Femur (tissue), 1 donor: Measurements from ENCODE around the gene KCNA1.
"Not testable (repeated sequence)": the region's sequence is repeated elsewhere in the genome, so short reads cannot be mapped to it uniquely, and the experiment has no call there.

Source experiments
- DNase-seq: peaks from one replicate; pipeline ENCODE4 v3.0.0-alpha.2; 2017

KCNA1 gene

DNA sequence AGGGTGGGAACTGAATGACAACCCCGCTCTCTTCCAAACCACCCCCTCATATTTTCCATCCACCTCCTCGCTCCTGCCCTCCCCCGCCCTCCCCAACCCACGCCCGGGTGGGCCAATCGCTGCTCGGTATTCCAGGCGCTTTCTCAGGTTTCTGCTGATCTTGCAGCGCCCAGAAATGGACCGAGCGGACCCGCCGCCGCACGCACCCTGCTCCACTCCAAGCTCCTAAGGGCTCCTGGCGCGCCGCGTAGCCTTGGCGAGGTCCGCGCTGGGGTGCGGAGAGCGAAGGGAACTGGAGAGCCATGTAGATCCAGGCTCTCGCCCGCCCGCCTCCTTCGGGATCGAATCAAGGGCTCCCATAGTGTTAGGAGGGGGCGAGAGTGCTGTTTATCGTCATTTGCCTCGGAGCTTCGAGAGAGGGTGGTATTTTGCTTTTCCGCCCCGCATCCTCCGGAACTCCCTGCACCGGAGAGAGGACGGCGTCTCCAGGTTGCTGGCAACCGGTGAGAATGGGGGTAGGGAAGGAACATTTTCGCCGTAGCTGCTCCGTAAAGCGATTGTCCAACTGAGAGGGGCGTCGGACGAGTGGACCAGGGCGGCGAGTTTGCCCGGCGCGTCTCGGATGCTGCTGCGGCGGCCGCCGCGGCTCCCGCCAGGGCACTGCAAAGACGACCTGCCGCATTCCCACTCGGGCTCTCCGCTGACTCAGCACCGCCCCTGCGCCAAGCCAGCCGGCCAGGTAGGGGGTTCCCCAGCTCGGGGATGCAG, at the start of gene KCNA1:
TSS of gene KCNA1 (plus strand) at position 172 of the 768 bp plus-strand sequence. CDS start 1,474 bp downstream, outside the sequence.
- peak; percentile 80 for DNase-seq

DNA sequence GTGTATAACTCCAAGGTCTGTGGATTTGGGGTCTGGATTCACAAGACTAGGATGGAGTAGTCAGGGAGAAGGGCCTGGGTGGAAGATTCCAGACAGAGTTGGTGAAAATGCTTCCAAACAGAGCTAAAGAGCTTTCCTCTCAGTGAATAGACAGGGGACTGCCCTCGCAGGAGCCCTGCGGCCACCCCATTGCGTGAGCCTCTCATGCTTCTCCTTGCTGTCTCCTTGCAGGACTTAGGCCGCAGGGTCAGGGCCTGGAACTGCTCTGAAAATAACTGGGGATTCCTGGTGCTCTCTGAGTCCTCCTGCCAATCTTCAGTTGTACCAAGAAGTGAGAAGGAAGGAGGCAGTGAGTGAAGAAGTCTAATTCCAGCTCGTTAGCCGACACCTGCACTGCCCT, 49.0 kb upstream of the KCNA1 start:
- no peak for DNase-seq

DNA sequence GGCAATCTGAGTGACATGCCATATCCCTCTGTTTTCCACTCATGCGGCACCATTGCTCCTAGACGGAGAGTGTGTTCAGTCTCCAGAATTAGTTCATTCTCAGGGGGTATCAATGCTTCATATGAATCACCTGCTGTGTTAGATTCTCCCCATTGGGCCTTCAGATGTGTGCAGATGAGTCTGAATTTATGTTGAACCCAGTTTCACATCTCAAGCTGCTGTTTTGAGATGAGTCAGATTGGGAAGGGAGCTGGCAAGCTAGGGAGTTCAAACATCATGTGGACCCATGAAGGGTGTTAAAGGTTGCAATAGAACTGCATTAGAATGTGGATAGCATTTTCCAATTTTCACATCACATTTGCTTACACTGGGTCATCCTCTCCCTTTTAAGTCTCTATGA, 46.9 kb upstream of the KCNA1 start:
- DNase-seq, result no peak

DNA sequence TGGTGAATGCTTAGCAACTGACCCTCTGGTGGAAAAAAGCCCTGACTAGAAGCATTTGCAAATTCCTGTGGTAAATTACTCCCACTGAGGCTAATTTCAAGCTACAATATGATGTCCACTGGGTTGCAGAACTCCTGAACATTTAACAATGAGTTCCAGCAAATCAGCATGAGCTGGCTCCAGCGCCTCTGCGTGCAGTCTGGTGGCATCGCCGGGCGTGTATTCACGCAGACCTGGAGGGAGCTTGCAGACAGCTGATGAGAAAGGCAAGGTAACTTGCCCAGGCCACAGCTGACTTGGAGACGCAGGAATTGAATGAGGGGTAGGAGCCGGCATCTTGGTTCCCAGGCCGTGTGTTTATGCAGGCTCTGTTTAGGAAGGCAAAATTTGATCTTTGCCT, 45.1 kb upstream of the KCNA1 start:
- DNase-seq, result no peak

DNA sequence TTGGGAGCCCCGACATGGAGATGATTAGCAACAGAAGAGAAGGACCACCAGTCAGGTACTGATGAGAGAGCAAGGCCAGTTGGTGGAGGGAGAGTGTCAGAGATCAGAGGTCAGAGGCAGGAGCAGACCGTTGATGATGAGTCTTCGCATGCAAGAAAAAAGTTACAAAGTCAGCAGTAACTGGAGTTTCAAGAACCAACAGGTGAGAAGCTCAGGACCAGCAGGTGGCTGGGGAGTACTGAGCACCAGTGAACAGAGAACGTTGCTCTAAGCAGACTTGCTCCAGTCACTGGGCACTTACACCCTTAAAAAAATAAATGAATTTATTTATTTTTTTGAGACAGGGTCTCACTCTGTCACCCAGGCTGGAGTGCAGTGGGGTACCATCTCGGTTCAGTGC, 44.5 kb upstream of the KCNA1 start:
- DNase-seq, result no peak

DNA sequence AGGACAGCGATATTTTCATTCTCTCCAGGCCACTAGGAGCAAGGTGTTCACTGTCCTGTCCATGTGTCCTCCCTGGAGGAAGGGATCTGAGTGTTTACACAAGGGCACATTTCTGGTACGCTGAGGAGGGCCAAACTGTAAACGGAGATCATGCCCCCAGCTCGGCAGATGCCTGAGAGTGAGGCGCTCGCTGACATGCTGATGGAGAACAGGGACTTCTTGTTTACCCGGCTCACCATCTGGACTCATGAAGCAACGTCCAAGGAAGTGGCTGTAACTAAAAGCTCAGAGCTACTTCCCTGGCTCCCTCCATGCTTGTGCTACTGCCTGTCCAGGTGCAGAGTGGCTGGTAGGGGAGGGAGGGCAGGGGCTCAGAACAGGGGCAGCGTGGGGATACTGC, 43.4 kb upstream of the KCNA1 start:
- no peak for DNase-seq

DNA sequence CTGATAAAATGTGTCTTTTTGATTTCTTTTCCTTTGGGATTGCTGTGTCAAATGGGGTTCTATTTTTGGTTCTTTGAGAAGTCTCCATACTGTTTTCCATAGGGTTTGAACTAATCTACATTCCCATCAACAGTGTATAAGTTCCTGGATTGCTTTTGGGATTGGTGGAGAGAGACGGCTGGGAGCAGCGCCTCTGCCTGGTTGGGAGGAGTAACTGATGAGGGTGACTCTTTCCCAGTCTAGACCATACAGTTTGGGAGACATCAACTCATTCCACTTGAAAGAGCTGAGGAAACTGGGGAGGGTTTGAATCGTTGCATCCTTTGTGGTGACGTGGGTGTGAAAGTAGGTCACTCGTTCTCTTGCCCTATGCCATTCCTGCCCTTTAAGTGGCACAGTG, 42.3 kb upstream of the KCNA1 start:
- no peak for DNase-seq

DNA sequence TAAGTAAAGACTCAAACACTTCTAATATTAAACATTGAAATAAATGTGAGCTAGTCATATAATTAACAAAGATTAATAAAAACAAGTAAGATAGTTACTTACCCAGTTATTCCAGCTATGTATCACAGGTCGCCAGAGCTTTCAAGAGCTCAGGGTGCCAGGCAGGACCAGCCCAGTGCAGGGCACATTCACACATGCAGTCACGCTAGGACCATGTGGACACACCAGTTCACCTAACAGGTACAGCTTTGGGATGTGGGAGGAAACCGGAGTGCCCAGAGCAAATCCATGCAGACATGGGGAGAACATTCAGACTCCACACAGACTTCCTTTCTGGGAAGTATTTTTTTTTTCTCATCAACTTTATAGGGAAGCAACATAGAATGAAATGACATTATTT, 39.3 kb upstream of the KCNA1 start:
- no peak for DNase-seq

DNA sequence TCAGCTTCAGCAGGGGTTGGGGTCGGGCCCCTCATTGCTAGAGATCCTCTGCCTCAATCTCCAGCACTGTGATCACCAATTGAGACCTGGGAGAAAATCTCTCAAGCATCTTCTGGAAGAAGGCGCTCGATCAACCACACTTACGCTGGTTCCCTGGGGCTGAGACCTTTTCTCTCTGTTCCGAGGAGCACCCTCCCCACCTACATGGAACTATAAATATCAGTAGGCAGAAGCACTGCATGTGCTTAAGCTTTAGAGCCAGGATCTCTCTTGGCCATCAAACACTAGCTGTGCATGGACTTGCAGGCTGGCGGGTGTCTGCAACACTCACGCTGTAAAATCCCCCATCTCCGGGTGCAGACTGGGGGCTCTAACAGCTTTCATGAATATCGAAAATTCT, 38.2 kb upstream of the KCNA1 start:
- DNase-seq, result no peak

DNA sequence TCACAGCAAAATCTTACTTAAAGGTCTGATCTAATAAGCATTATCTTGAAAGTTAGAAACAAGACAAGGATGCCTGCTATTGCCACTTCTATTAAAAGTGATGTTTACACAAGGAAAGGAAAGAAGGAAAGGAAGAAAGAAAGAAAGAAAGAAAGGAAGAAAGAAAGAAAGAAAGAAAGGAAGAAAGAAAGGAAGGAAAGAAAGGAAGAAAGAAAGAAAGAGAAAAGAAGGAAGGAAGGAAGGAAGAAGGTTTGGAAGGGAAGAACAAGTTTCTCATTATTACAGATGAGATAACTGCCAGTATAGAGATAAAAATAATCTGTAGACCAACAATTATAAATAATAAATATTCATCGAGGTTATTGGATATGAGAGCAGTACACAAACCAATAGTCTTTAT, 35.8 kb upstream of the KCNA1 start:
- no peak for DNase-seq

DNA sequence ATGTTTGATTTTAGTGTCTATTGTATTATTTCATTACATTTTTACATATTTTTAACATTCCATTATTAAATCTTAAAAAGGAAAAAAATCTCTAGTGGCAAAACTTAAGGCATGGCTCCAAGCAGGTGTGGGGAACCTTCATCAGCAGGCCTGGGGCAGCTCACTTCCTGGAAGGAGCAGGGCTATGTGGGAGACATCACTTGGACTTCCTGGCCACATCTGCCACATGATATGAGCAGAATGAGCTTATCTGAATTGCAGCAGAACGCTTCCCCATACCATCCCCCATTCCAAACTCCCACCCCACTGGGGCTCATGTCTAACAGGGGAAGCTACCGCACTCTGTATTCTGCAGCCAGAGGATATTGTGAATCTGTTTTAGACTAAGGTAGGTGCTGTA, 35.0 kb upstream of the KCNA1 start:
- no peak for DNase-seq

DNA sequence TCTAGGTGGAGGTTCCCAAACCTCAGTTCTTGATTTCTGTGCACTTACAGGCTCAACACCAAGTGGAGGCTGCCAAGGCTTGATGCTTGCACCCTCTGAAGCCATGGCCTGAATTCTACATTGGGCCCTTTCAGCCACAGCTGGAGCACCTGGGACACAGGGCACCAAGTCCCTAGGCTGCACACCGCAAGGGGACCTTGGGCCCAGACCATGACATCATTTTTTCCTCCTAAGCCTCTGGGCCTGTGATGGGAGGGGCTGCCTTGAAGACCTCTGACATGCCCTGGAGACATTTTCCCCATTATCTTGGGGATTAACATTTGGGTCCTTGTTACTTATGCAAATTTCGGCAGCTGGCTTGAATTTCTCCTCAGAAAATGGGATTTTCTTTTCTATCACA, 30.2 kb upstream of the KCNA1 start:
- not testable (repeated sequence) for DNase-seq

DNA sequence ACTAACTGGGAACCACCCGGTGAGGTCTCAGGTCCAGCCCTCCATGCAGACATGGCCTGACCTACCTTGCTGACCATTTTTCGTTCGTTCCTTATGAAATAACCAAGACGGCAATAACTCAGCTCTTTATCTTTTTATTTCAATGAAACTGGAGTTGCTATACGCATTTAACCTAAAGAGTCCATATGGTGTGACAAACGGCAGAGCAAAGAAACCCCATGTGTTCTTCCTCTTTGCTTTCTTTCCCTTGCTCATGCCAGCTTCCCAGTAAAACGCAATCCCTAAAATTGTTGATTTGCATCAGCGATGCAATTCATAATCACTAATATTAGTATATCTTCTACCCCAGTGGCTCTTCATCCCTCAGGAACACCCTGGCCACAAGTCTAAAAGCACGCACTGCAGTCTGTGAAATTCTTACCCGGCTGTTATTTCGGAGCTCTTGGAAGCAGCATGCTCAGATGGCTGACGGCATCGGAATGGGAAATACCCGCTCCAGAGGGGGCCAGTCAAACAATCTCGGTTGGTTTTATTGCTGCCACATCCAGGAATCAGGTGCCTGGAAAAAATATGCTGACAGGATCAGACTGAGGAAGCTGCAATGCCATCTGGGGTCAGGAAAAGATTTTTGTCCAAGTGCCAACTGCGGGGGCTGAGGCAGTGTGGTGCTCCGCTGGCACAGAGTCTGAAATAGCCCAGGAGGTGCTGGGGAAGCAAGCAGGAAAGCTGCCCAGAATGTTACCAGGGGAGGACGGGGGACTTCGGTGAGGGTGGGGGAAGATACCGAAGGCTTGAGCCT, 28.2 kb upstream of the KCNA1 start:
- no peak for DNase-seq

DNA sequence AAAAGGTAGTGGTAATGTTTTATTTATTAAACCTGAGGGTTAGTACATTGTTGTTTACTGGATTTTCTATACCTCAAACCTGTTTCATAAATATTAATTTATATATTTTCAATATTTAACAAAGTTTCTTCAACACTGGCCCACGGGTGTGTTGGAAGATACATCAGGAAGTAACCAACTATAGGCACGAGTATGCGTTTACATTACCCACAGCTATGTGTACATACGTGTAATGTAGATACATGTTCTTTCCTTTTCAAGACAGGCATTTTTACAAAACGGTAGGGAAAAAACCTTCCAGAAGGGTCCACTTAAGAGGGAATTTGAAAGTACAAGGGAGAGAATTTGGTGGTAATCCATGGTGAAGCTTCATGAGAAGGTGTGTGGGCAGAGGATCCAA, 17.8 kb upstream of the KCNA1 start:
- DNase-seq, result no peak

DNA sequence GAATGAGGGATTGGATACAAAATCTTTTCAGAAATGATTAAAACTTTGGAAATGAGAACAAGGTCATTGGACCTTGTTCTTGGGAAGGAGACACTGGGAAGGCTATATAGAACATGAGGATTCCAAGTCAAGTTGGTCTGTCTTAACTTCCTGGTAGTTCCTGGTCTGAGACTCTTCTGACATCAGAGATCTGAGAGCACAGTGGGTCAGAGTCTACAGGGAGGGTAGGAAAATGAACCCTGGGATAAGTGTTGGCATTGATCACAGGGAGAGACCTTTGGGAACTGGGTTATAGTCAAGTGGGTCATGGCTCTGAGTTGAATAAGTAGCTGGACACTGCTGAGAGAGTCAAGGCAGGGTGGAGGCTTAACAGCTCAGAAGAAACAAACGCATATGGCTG, 17.3 kb upstream of the KCNA1 start:
- no peak for DNase-seq

DNA sequence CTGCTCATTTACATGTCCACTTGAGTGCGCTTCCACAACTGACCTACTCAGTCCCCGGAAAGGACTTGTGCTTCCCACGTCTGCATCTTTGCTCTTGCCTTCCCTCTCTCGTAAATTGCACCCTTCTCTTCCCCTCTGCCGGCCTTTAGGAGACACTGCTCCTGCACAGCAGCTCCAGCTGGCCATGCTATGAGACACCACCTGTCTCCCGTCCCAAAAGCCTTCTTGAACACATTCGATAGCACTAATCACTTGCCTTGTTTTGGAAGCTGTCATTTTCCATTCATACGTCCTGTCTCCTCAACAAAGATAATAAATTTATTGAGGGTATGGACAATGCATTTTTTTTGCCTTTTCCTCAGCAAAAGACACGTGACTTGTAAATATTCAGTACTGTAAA, 15.7 kb upstream of the KCNA1 start:
- DNase-seq, result no peak

DNA sequence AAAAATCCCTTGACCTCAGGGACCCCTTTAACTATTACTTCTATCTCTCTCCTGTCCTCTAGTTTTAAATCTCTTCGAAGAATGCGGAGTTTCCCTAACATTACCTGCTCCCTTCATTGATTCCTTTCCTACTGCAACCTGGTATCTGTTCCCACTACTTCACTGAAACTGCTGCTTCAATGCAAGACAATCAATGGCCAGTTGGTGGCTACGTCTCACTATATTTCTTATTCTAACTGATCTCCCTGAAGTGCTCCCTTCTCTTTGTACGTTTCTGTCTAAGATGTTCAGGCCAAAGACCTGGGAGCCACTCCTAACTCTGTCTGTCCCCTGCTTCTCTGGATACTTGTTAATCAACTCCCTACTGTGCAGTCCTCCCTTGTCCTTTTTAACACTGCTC, 10.3 kb upstream of the KCNA1 start:
- DNase-seq, result no peak

DNA sequence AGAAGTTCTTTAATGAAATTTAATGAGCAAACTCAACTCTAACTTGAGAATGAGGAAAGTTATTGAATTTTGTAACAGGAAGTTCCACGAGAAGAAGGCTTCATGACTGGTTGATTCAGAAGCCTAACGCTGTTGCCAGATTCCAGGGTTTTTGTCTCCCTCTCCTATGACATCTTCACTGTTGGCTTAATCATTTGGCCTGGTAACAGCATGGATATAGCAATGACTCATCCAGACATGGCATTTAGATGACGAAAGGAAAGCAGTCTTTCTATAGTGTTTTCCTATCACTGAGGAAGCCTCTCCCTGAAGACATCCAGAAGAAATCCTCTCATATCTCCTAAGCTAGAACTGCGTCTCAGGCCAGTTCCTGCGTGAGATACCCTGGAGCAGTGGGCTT, 9.4 kb upstream of the KCNA1 start:
- DNase-seq, result no peak

DNA sequence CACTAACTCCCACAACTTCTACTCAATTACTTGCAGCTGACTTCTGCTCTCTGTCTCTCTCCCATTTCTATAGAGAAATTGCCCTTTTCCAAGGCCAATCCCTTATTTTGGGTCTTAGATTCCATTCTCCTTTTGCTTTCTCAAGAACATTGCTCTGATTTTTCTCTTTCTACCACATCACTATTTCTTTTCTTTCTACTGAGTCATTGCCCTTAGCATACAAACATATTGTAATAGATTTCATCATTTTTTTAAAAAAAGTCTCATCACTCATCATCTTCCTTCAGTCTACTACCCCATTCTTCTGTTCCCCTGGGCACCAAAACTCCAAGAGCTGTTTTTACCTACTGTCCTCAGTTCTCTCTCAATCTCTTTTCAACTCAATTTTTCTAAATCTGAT, 4.4 kb upstream of the KCNA1 start:
- no peak for DNase-seq

DNA sequence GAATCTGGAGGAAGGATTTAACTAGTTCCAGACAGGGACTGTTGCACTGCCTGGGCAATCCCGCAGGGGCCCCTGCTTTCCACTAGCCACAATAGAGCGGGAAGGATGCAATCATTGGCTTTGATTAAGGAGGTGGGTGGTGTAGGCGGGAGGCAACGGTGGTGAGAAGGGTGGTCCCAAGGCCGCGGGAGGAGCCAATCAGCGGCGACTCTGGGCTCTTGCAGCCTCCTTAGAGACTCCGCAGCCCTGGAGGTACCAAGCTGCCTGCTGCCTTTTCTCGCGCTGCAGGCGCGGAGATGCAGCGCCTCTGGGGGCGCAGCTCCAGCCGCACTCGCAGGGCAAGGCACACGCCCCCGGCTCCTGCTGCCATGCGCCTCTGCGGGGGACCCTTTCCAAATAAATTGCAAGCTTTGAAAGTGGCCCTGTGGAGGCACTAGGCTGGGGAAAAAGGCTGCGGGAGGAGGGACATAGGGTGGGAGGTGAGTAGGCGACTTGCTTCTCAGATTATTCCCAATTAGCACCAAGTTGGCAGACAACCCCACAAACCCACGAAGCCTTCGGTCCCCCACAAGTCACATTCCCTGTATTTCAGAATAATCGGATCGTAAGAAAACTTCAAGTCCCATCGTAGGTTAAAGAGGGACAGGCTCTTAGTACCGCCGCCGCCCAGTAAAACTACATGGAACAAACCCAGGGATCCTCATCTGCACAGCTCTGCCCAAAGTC, 858 bp upstream of the KCNA1 start:
- peak; percentile 22 for DNase-seq

DNA sequence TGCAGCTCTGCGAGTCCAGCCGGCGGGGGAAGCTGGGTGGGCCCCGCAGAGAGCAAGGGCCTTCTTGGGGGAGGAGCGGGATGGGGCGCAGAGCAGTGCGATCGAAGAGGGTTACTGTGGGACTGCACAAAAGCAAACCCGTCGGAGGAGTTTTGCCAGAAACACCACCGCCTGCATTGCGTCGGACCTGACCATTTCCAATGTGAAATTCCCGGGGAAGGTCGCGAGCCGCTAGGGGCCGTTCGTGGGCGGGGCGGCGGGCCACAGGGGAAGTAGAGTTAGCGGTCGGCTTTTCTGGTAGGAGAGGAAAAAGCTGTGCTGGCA, 333 bp upstream of the KCNA1 start:
- DNase-seq, result no peak

DNA sequence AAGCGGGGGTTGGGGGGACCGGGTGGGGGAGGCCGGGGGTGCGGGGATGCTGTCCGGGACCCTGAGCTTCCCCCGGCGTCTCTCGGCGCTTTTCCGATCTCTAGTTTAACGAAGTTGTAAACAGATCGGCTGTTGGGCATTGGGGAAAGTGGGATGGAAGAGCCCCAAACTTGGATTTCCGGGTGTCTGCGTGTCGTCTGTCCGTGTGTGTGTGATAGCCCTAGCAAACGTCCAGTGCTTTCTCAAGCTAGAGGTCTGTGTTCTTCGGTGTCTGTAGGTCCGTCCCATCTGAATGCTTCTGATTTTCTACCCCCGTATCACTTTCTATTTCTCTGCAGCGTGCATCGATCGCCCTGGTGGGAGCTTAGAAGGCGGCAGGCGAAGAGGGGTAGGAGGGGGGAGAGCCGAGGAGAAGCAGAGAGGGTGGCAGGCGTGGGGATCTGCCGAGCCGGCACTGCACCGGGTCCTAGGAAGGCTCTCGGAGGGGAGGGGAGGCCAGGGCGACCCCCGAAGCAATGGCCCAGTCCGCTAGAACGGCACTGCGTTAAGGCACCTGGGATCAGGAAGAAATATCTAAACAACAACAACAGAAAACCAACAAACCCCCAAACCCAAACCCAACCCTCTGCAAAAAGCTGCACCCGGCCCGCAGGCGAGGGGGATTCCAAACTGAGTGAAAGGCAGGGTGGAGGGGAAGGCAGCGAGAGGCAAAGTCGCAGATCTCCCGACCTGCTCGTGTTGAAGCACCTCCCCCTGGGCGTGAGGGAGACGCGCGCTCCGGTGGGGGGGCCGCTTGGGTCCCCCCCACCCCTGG, 1.0 kb downstream of the KCNA1 start:
- peak; percentile 23 for DNase-seq
